Transverse colon (tissue), 4 donors: ENCODE measurements around the gene CEP63. TPM values are rescaled to one million over a fixed set of nuclear protein-coding genes. Genes with fewer than 3 reads are reported as not detected.

Source experiments
- DNase-seq: peaks from one replicate; pipeline ENCODE4 v3.0.0-alpha.2; 2019
- H3K27ac ChIP-seq, 4 donors: fragments of 200-600 bp; sonication (generic); 2 replicates each; pipeline ENCODE4 v1.5.1; 2016 to 2018; ENCODE audit warnings: inconsistent platforms in 4 of 4
- H3K27me3 ChIP-seq: fragments of 200-600 bp; sonication (generic); 2 replicates; pipeline ENCODE4 v1.5.1; 2017; ENCODE audit warnings: inconsistent platforms
- H3K36me3 ChIP-seq, 4 donors: fragments of 200-600 bp; sonication (generic); 2 replicates each; pipeline ENCODE4 v1.5.1; 2017 to 2019; ENCODE audit warnings: inconsistent platforms in 4 of 4
- H3K4me1 ChIP-seq, 4 donors: fragments of 200-600 bp; sonication (generic); 2 replicates each; pipeline ENCODE4 v1.5.1; 2017 to 2020; ENCODE audit warnings: inconsistent platforms in 4 of 4
- H3K4me3 ChIP-seq, 4 donors: fragments of 200-600 bp; sonication (generic); 1 replicate in 1 of 4; 2 replicates in 3 of 4; pipeline versions ENCODE4 v1.5.1 to v1.6.1; 2017 to 2019; ENCODE audit warnings: inconsistent platforms in 4 of 4
- H3K9me3 ChIP-seq, 2 donors: fragments of 200-600 bp; sonication (generic); 2 replicates each; pipeline ENCODE4 v1.5.1; 2017 to 2019; ENCODE audit warnings: inconsistent platforms in 2 of 2
- CTCF ChIP-seq, 5 experiments: fragments of 200-600 bp in 3 of 5; fragments of 450-650 bp in 2 of 5; sonication (generic) in 3 of 5; IDR thresholded peaks; 1 replicate in 2 of 5; 2 replicates in 3 of 5; pipeline ENCODE4 v1.5.1; 2016 to 2017; ENCODE audit warnings: antibody characterized with exemption in 5 of 5, inconsistent platforms in 3 of 5, mild to moderate bottlenecking in 2 of 5, moderate library complexity in 1 of 5
- EP300 ChIP-seq: sonication (generic); formaldehyde crosslinking; IDR thresholded peaks from one replicate; pipeline ENCODE4 v1.6.1; 2017; ENCODE audit warnings: antibody characterized with exemption, low read depth
- POLR2A ChIP-seq: fragments of 450-650 bp; IDR thresholded peaks from one replicate; pipeline ENCODE4 v1.6.1; 2016; ENCODE audit warnings: antibody characterized with exemption, mild to moderate bottlenecking, moderate library complexity
- POLR2AphosphoS5 ChIP-seq, 3 donors: sonication (generic); formaldehyde crosslinking; IDR thresholded peaks; one replicate each; pipeline ENCODE4 v1.6.1; 2016; ENCODE audit warnings: antibody characterized with exemption in 3 of 3
- WGBS, 2 donors: methylation state at CpG; one replicate each; pipeline ENCODE4 v1.1.5; 2018; ENCODE audit warnings: low coverage in 1 of 2; 5-methylcytosine and 5-hydroxymethylcytosine counted together
- in situ Hi-C, 4 donors: fragments of 200-750 bp; cut with MboI; loops; one replicate each; pipeline versions ENCODE4 v1.15.0 to v1.15.1; 2017; ENCODE audit warnings: low sequenced_read_pairs in 3 of 4, low pct_ligation_motif_present in 1 of 4, low pct_unique_long_range_greater_than_20kb in 1 of 4
- intact Hi-C: fragments of 100-400 bp; cut with DNase I; formaldehyde crosslinking; loops from one replicate; pipeline ENCODE4 v1.15.1; 2023; ENCODE audit warnings: low total_unique reads
- total RNA-seq, 4 donors: library from RNA; depleted of rRNA; stranded (reverse); fragments of >200 nt; gene quantifications; one replicate each; pipeline ENCODE4 v1.1.0, GENCODE V29; 2016

Gene CEP63
- total RNA-seq, 4 donors from 2014 or later, result 12.1 to 29.2 (median 16.9) TPM

GRCh38 chr3:134448664-134449063, 37.2 kb upstream of the CEP63 start:
- intact Hi-C loops, result loop anchor here (5.0 kb wide), 1 partner anchor 51 kb away; no protein-coding TSS in a partner anchor
- peaks cover 0 to 8% (median 0%) of the 10 kb centered on the region in 4 donors for H3K4me1 ChIP-seq
- TF ChIP-seq POLR2AphosphoS5 (IDR thresholded peaks at IDR 0.05) (no peak), EP300 (no peak), POLR2A (no peak), CTCF (IDR thresholded peaks at IDR 0.05) (no peak)
- in situ Hi-C loops, result no loop called here
- H3K27me3 ChIP-seq, result no peaks in the 10 kb centered on the region
- H3K27ac ChIP-seq, result no peak overlapping the region
- H3K4me3 ChIP-seq, result no peak overlapping the region
- no peak for DNase-seq
- H3K9me3 ChIP-seq, result no peaks in the 10 kb centered on the region
- WGBS, 2 donors, result 89 to 91% methylated on average over 4 to 5 of the region's 5 CpGs
- H3K36me3 ChIP-seq, result no peaks in the 10 kb centered on the region

DNA sequence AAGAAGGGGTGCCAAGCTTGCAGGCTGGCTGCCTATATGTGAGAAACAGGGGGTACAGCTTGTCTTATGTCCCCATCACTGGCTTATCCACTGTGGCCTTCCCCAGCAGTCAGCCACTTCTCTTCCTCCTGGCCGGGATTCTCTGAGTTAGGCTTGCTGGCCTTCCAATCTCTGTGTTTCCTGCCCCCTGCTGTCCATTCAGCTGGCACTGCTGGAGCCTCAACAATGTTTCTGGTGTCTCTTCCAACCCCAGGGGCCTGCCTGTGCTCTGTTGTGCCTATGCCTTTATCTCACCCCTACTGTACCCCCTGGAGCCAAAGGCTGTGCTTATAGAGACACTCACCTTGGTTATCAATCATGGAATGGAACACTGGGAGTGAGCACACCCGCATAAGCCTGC, 36.6 kb upstream of the CEP63 start:
- in situ Hi-C loops, result no loop called here
- H3K4me1 ChIP-seq, result peaks cover 0 to 8% (median 0%) of the 10 kb centered on the region in 4 donors
- H3K9me3 ChIP-seq, result no peaks in the 10 kb centered on the region
- no peaks in the 10 kb centered on the region for H3K36me3 ChIP-seq
- H3K27ac ChIP-seq, result no peak overlapping the region
- no peak overlapping the region for H3K4me3 ChIP-seq
- no peak for TF ChIP-seq EP300
- peak in 4 of 5 experiments; percentile 30 to 51 (median 36) for TF ChIP-seq CTCF (IDR thresholded peaks at IDR 0.05)
- TF ChIP-seq POLR2AphosphoS5 (IDR thresholded peaks at IDR 0.05), result no peak
- WGBS, 2 donors, result 38% methylated on average over 1 of the region's 2 CpGs; no CpG with 5 or more reads in 1 of the 2 donors
- peak; percentile 39 for DNase-seq
- intact Hi-C loops, result loop anchor here (5.0 kb wide), 1 partner anchor 52 kb away; no protein-coding TSS in a partner anchor
- H3K27me3 ChIP-seq, result no peaks in the 10 kb centered on the region

DNA sequence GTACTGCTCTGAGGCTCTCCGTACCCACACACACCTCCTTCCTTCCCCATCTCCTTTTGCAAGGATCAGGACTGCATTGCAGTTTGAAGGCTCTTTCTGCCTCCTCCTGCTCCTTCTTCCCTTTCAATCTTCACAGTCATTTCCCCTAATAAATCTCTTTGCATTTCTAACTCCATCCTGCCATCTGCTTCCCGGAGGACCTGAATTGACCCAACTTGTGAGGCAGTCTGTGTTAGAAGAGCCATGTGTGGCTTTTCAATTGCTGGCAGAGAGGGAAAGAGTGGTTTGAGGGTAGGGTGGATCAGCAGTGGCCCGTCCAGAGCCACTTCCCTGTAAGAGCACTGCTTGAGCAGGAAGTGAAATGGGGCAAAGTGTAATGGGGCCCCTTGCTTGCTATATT, 35.9 kb upstream of the CEP63 start:
- H3K27ac ChIP-seq, result no peak overlapping the region
- H3K4me3 ChIP-seq, result no peak overlapping the region
- in situ Hi-C loops (loop anchor here in 1 of 4 donors (25.0 kb wide), 1 partner anchor 238 kb away; no protein-coding TSS in a partner anchor), intact Hi-C loops (loop anchor here (5.0 kb wide), 1 partner anchor 53 kb away; no protein-coding TSS in a partner anchor)
- TF ChIP-seq CTCF (IDR thresholded peaks at IDR 0.05) (no peak), POLR2A (no peak), EP300 (no peak), POLR2AphosphoS5 (IDR thresholded peaks at IDR 0.05) (no peak)
- WGBS, 2 donors, result 54 to 60% methylated on average over 1 to 3 of the region's 3 CpGs
- H3K36me3 ChIP-seq, result no peaks in the 10 kb centered on the region
- no peaks in the 10 kb centered on the region for H3K27me3 ChIP-seq
- H3K4me1 ChIP-seq, result peaks cover 0 to 8% (median 0%) of the 10 kb centered on the region in 4 donors
- no peak for DNase-seq
- H3K9me3 ChIP-seq, result no peaks in the 10 kb centered on the region

GRCh38 chr3:134453631-134454030, 32.2 kb upstream of the CEP63 start:
- Histone ChIP-seq H3K27me3 (peaks cover 3% of the 10 kb centered on the region), H3K27ac (no peak overlapping the region), H3K36me3 (no peaks in the 10 kb centered on the region), H3K4me1 (no peaks in the 10 kb centered on the region), H3K4me3 (no peak overlapping the region), H3K9me3 (no peaks in the 10 kb centered on the region)
- in situ Hi-C loops (loop anchor here in 1 of 4 donors (25.0 kb wide), 1 partner anchor 241 kb away; no protein-coding TSS in a partner anchor), intact Hi-C loops (no loop called here)
- TF ChIP-seq POLR2A (no peak), EP300 (no peak), POLR2AphosphoS5 (IDR thresholded peaks at IDR 0.05) (no peak), CTCF (IDR thresholded peaks at IDR 0.05) (no peak)
- DNase-seq, result no peak
- WGBS, 2 donors, result 64 to 77% methylated on average over 5 to 6 of the region's 6 CpGs
